ENCODE measurements around the gene RAB33B.

RAB33B gene

DNA sequence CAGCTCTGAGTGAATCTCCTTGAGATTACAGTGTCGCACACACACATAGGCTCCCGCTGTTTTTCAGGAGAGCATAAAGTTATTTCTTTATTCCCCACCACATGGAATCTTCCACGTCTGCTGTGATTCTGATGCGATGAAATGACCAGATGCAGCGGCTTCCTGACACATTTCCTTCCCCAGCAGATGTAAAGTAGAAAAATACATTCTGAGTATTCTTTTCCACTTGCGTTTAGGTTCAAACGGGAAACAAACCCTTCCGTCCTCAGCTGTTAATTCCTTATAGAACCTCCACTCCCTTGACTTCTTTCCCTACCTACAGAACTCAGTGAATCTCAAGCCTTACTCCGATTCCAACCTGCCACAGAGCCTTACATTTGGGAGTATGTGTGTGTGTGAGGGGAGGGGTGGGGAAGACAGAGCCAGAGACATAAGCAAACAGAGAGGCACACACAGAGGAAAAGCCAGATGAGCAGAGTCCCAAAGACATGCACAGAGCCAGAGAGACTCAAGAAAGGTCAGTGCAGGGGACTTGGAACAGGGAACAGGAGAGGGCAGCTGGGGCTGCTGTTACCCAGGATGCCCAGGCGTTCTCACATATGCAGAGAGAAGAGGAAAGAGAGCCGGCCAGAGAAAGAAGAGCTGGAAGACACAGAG lies 54.8 kb downstream of the RAB33B start:
- H3K27ac ChIP-seq (ENCODE audit: low read depth, low read length), result no peak overlapping the region
- H3K36me3 ChIP-seq (ENCODE audit: control insufficient read depth, insufficient read depth, low read length), result peaks cover 16% of the 10 kb centered on the region; the same call in 1 of the 2 replicates
- H3K9ac ChIP-seq (ENCODE audit: low read length), result no peak overlapping the region
- no peaks in the 10 kb centered on the region for H3K9me3 ChIP-seq (ENCODE audit: control insufficient read depth, insufficient read depth, low read depth, low read length)
- no peaks in the 10 kb centered on the region for H3K27me3 ChIP-seq (ENCODE audit: control insufficient read depth, insufficient read depth, low read length)
- peaks cover 8% of the 10 kb centered on the region; the same call in 1 of the 2 replicates for H3K4me1 ChIP-seq (ENCODE audit: control insufficient read depth, insufficient read depth, low read length)
- H3K4me3 ChIP-seq (ENCODE audit: low read depth, low read length), result no peak overlapping the region

DNA sequence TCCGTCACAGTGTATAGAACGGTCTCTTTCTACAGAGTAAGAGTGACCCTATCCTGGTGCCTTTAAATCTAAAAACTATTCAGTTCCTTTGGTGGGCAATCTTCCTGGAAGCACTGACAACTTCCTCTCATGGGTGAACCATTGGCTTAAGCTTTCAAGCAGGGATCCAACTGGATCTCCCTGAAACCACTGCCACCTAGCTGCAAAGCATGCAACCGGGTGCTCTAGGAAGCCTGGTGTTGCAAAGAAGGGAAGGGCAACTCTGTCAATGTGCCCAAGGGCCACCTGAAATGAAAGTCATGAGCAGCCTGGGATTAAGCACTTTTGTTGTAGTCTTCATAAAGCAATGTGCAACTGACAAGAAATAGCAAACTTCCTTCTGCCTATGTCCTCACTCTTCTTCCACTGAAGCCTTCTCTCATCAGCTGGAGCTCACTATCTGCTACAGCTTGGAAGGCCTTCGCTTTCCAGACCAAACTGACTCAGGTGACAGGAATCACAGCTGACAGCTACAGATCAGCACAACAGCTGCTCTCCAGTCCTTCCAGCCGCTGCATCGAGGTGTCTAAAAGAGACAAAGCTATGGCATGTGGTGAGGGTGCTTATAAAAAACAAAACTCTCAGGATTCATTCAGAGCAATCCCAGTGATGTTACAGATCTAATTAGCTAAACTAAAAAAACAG lies 55.9 kb downstream of the RAB33B start:
- no peak overlapping the region for H3K4me3 ChIP-seq (ENCODE audit: low read depth, low read length)
- H3K4me1 ChIP-seq (ENCODE audit: control insufficient read depth, insufficient read depth, low read length), result peaks cover 8% of the 10 kb centered on the region; the same call in 1 of the 2 replicates
- no peak overlapping the region for H3K9ac ChIP-seq (ENCODE audit: low read length)
- no peak overlapping the region for H3K27ac ChIP-seq (ENCODE audit: low read depth, low read length)
- H3K36me3 ChIP-seq (ENCODE audit: control insufficient read depth, insufficient read depth, low read length), result peaks cover 23% of the 10 kb centered on the region
- no peaks in the 10 kb centered on the region for H3K27me3 ChIP-seq (ENCODE audit: control insufficient read depth, insufficient read depth, low read length)
- no peaks in the 10 kb centered on the region for H3K9me3 ChIP-seq (ENCODE audit: control insufficient read depth, insufficient read depth, low read depth, low read length)

DNA sequence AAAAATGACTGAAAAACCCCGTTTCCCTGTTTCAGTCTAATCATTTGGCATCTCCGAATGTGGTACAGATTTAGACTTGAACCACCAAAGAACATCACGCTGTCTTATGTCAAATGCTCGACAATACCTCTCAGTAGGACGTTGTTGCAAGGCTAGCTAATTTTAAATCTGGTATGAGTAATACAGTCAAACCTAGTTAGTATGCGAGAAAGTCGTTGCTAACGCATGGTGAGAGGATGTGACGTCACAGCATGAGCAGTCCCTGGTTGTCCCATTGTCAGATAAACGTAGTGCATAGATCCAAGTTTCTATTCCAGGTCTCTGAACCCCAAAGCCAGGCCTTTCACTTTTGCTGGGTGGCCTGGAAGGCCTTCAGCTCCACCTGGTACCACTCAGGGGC lies 57.4 kb downstream of the RAB33B start:
- no peak overlapping the region for H3K9ac ChIP-seq (ENCODE audit: low read length)
- peaks cover 32% of the 10 kb centered on the region for H3K36me3 ChIP-seq (ENCODE audit: control insufficient read depth, insufficient read depth, low read length)
- no peaks in the 10 kb centered on the region for H3K27me3 ChIP-seq (ENCODE audit: control insufficient read depth, insufficient read depth, low read length)

DNA sequence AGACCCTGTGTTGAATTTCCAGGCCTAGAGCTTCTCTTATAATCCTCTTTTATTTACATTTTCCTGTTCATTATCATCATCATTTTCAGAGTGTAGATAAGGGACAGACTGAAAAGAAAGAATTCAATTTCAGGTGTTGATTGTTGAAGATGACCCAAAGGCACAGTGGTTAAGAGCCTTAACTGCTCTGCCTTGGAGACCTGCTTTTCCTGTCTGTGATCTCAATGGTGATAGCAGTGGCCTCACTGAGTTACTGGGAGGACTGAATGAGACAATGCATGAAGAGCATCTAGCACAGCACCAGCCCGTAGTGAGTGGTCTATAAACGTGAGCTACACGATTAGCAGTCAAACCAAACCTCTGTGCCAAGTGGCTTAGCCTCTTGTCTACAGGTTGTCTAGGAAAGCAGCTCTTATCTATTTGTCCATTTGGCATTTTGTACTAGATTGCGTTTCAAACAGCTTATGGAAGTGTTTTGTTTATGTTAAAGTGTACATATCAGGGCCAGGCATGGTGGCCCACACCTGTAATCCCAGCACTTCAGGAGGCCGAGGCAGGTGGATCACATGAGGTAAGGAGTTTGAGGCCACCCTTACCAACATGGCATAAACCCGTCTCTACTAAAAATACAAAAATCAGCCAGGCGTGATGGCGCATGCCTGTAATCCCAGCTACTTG lies 60.6 kb downstream of the RAB33B start:
- H3K36me3 ChIP-seq (ENCODE audit: control insufficient read depth, insufficient read depth, low read length), result peaks cover 49% of the 10 kb centered on the region
- peaks cover 8% of the 10 kb centered on the region; the same call in 1 of the 2 replicates for H3K4me1 ChIP-seq (ENCODE audit: control insufficient read depth, insufficient read depth, low read length)

More for the DNA sequence above, 57.4 kb downstream of the RAB33B start:
- no peaks in the 10 kb centered on the region for H3K9me3 ChIP-seq (ENCODE audit: control insufficient read depth, insufficient read depth, low read depth, low read length)
- H3K27ac ChIP-seq (ENCODE audit: low read depth, low read length), result no peak overlapping the region
- H3K4me1 ChIP-seq (ENCODE audit: control insufficient read depth, insufficient read depth, low read length), result peaks cover 8% of the 10 kb centered on the region; the same call in 1 of the 2 replicates
- H3K4me3 ChIP-seq (ENCODE audit: low read depth, low read length), result no peak overlapping the region

DNA sequence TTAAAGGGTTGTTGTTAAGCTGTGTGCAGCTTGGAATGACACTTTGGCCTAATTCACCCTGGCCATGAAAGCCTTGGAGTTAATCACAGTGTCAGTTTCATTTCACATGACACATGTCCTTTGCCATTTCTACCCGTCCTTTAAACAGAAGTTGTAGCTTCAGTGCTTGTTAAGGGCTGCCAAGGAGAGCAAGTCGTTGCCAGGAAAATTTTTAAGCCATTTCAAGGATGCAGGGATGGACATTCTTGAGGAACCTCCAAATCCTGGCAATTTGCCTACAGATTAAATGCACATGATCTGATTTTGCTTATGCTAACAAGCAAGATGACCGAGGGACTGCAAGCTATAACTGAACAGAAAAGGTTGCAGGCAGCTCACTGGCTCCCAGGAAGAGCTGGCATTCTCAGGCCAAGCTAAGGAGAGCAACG lies 61.6 kb downstream of the RAB33B start:
- H3K9ac ChIP-seq (ENCODE audit: low read length), result no peak overlapping the region
- no peaks in the 10 kb centered on the region for H3K9me3 ChIP-seq (ENCODE audit: control insufficient read depth, insufficient read depth, low read depth, low read length)
- no peak overlapping the region for H3K27ac ChIP-seq (ENCODE audit: low read depth, low read length)
- H3K4me1 ChIP-seq (ENCODE audit: control insufficient read depth, insufficient read depth, low read length), result peaks cover 8% of the 10 kb centered on the region; the same call in 1 of the 2 replicates
- no peaks in the 10 kb centered on the region for H3K27me3 ChIP-seq (ENCODE audit: control insufficient read depth, insufficient read depth, low read length)
- H3K36me3 ChIP-seq (ENCODE audit: control insufficient read depth, insufficient read depth, low read length), result peaks cover 54% of the 10 kb centered on the region
- no peak overlapping the region for H3K4me3 ChIP-seq (ENCODE audit: low read depth, low read length)

More for the DNA sequence above, 60.6 kb downstream of the RAB33B start:
- Histone ChIP-seq H3K9ac (ENCODE audit: low read length) (no peak overlapping the region), H3K27ac (ENCODE audit: low read depth, low read length) (no peak overlapping the region), H3K9me3 (ENCODE audit: control insufficient read depth, insufficient read depth, low read depth, low read length) (no peaks in the 10 kb centered on the region), H3K4me3 (ENCODE audit: low read depth, low read length) (no peak overlapping the region), H3K27me3 (ENCODE audit: control insufficient read depth, insufficient read depth, low read length) (no peaks in the 10 kb centered on the region)

DNA sequence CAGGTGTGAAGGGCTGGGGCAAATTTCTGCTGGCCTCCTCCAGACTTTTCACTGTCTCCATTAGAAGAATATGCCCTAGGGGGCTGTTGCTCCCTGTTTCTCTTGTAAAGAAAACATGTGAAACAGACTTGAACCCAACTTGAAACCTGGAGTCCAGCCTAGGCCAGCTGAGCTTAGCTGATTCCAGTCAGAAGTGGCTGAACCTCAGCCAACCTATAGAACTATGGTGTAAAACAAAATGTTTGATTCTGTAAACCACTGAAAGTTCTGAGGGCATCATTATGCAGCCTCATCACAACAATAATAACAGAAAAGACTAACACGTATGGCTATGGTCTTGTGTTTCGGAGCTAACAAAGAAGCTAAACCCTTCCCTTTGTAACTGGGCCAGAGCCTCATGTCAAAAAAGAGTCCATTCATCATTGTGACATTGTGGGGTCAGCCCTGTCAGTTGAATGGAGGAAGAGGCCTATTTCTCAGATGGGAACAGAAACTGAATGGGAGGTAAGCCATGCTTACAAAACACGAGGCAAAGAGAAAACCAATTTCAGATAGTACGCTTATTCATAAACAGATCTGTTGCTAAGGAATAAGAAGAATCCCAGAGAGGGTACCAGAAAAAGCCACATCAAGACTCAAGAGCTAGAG lies 68.0 kb downstream of the RAB33B start:
- Histone ChIP-seq H3K4me3 (ENCODE audit: low read depth, low read length) (no peak overlapping the region), H3K27me3 (ENCODE audit: control insufficient read depth, insufficient read depth, low read length) (no peaks in the 10 kb centered on the region), H3K4me1 (ENCODE audit: control insufficient read depth, insufficient read depth, low read length) (no peaks in the 10 kb centered on the region), H3K9ac (ENCODE audit: low read length) (no peak overlapping the region), H3K27ac (ENCODE audit: low read depth, low read length) (no peak overlapping the region), H3K9me3 (ENCODE audit: control insufficient read depth, insufficient read depth, low read depth, low read length) (no peaks in the 10 kb centered on the region), H3K36me3 (ENCODE audit: control insufficient read depth, insufficient read depth, low read length) (peaks cover 52% of the 10 kb centered on the region; the same call in 1 of the 2 replicates)

DNA sequence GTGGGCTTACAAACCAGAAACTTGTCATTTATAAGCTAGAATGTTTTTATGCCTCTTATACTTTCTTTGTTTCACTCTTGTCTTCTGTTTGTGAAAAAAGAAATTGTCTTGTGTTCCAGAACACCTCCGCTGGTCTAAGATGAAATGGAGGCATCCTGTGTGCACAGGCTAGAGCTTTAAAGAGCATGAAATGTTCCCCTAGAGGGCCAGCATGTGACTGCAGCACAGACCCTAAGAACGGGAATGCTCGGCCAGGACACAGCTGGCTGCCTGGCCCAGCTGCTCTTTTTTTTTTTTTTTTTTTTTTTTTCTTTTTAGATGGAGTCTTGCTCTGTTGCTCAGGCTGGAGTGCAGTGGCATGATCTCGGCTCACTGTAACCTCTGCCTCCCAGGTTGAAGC lies 68.5 kb downstream of the RAB33B start:
- H3K27me3 ChIP-seq (ENCODE audit: control insufficient read depth, insufficient read depth, low read length), result no peaks in the 10 kb centered on the region
- no peak overlapping the region for H3K27ac ChIP-seq (ENCODE audit: low read depth, low read length)
- H3K9me3 ChIP-seq (ENCODE audit: control insufficient read depth, insufficient read depth, low read depth, low read length), result no peaks in the 10 kb centered on the region
- H3K9ac ChIP-seq (ENCODE audit: low read length), result no peak overlapping the region
- H3K4me3 ChIP-seq (ENCODE audit: low read depth, low read length), result no peak overlapping the region
- peaks cover 51% of the 10 kb centered on the region; the same call in 1 of the 2 replicates for H3K36me3 ChIP-seq (ENCODE audit: control insufficient read depth, insufficient read depth, low read length)
- no peaks in the 10 kb centered on the region for H3K4me1 ChIP-seq (ENCODE audit: control insufficient read depth, insufficient read depth, low read length)

DNA sequence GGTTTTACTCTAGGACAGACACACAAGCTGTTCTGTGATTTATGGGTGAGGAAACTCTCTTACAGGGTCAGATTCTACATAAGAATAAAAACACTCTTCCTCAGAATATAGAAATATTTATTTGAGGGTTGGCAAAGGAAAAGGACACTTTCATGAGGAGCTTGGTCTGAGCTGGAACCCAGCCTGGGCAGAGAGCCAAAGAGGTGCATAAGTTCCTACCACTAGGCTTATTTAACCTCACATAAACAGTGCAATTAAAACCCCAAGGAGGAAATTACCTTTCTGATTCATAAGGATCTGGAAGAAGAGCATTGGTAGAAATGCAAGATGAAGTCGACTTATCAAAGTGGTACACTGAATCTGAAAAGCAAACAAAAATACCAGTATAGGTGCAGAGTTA lies 69.2 kb downstream of the RAB33B start:
- Histone ChIP-seq H3K36me3 (ENCODE audit: control insufficient read depth, insufficient read depth, low read length) (peaks cover 48% of the 10 kb centered on the region; the same call in 1 of the 2 replicates), H3K4me3 (ENCODE audit: low read depth, low read length) (no peak overlapping the region), H3K27me3 (ENCODE audit: control insufficient read depth, insufficient read depth, low read length) (no peaks in the 10 kb centered on the region), H3K9ac (ENCODE audit: low read length) (no peak overlapping the region), H3K27ac (ENCODE audit: low read depth, low read length) (no peak overlapping the region), H3K9me3 (ENCODE audit: control insufficient read depth, insufficient read depth, low read depth, low read length) (no peaks in the 10 kb centered on the region), H3K4me1 (ENCODE audit: control insufficient read depth, insufficient read depth, low read length) (no peaks in the 10 kb centered on the region)

DNA sequence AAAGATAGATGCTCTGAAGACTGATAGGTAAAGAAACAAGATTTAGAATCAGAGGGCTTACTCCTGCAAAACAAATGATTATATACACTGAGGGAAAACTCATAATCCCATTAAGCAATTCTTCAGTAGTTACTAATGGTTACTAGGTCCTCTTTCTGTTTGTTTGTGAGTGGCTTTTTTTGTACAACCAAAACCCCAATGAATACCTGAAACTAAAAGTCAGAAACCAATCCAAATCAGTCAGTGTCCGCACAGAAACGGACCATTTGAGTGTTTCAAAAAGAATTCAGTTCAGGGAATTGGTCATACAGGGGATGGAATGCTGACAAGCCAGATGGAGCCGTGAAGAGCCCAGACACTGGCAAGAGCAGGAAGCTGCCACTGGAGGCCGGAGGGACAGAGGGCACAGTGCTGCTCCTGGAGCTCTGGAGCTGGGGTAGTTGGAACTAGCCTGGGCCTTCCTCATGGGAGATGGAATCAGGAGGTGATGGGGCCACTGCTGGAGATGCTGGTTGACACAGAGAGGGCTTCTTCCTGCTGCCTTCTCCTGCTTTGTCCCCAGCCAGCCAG lies 70.2 kb downstream of the RAB33B start:
- H3K36me3 ChIP-seq (ENCODE audit: control insufficient read depth, insufficient read depth, low read length), result peaks cover 48% of the 10 kb centered on the region; the same call in 1 of the 2 replicates
- H3K9me3 ChIP-seq (ENCODE audit: control insufficient read depth, insufficient read depth, low read depth, low read length), result no peaks in the 10 kb centered on the region
- no peaks in the 10 kb centered on the region for H3K27me3 ChIP-seq (ENCODE audit: control insufficient read depth, insufficient read depth, low read length)
- H3K9ac ChIP-seq (ENCODE audit: low read length), result no peak overlapping the region
- no peak overlapping the region for H3K4me3 ChIP-seq (ENCODE audit: low read depth, low read length)
- H3K4me1 ChIP-seq (ENCODE audit: control insufficient read depth, insufficient read depth, low read length), result no peaks in the 10 kb centered on the region
- no peak overlapping the region for H3K27ac ChIP-seq (ENCODE audit: low read depth, low read length)

DNA sequence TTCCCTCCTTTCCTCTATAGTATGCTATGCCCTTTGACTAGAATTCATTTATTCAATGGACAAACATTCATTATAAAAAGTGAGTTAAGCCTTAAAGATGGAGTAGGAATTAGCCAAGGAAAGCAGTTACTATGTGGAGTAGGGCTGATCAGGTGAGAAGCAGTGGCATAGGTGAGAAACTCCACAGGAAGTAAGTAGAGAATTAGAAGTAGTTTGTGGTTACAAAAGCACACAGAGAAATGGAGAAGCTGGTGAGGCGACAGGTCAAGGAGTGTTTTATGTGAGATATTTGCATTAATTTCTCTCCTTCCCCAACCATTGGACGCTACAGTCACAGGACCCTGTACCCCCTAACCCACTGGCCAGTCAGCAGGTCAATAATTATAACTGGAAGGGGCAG lies 71.5 kb downstream of the RAB33B start:
- Histone ChIP-seq H3K36me3 (ENCODE audit: control insufficient read depth, insufficient read depth, low read length) (peaks cover 38% of the 10 kb centered on the region; the same call in 1 of the 2 replicates), H3K9me3 (ENCODE audit: control insufficient read depth, insufficient read depth, low read depth, low read length) (no peaks in the 10 kb centered on the region), H3K4me3 (ENCODE audit: low read depth, low read length) (no peak overlapping the region), H3K27me3 (ENCODE audit: control insufficient read depth, insufficient read depth, low read length) (no peaks in the 10 kb centered on the region), H3K27ac (ENCODE audit: low read depth, low read length) (no peak overlapping the region), H3K4me1 (ENCODE audit: control insufficient read depth, insufficient read depth, low read length) (no peaks in the 10 kb centered on the region), H3K9ac (ENCODE audit: low read length) (no peak overlapping the region)

Data from HUES6 (cell line).